T-helper 1 cell treated with Interleukin-12 subunit alpha and Interleukin-12 subunit beta and Interleukin-4 antibody, amounts not matched to agents 30 μg/mL and 1 μg/mL, for 36 hours (primary cell): Measurements from ENCODE around the gene NMUR1.
"Not testable (repeated sequence)": the region's sequence is repeated elsewhere in the genome, so short reads cannot be mapped to it uniquely, and the experiment has no call there.

Experiments used
- H3K27ac Mint-ChIP-seq: one replicate; pipeline ENCODE4 v1.8.0; 2021; ENCODE audit warnings: mild to moderate bottlenecking, mixed read lengths
- H3K27me3 Mint-ChIP-seq: one replicate; pipeline ENCODE4 v1.8.0; 2021; ENCODE audit warnings: low read depth, mixed read lengths
- H3K36me3 Mint-ChIP-seq: one replicate; pipeline ENCODE4 v1.8.0; 2021; ENCODE audit warnings: low read depth, mixed read lengths
- H3K4me1 Mint-ChIP-seq: one replicate; pipeline ENCODE4 v1.8.0; 2021; ENCODE audit warnings: low read depth, mixed read lengths
- H3K4me3 Mint-ChIP-seq: one replicate; pipeline ENCODE4 v1.8.0; 2021; ENCODE audit warnings: mild to moderate bottlenecking, moderate library complexity, mixed read lengths
- H3K9me3 Mint-ChIP-seq: one replicate; pipeline ENCODE4 v1.8.0; 2021; ENCODE audit warnings: mixed read lengths

The NMUR1 gene

GRCh38 chr2:231563378-231563961 lies 33.2 kb upstream of the NMUR1 start:
- peaks cover 4% of the 10 kb centered on the region for H3K4me1 Mint-ChIP-seq
- H3K27me3 Mint-ChIP-seq, result peaks cover 7% of the 10 kb centered on the region
- no peaks in the 10 kb centered on the region for H3K36me3 Mint-ChIP-seq
- no peaks in the 10 kb centered on the region for H3K9me3 Mint-ChIP-seq
- H3K4me3 Mint-ChIP-seq, result no peak overlapping the region
- no peak overlapping the region for H3K27ac Mint-ChIP-seq

GRCh38 chr2:231557571-231558217 lies 27.4 kb upstream of the NMUR1 start:
- H3K27me3 Mint-ChIP-seq, result peaks cover 6% of the 10 kb centered on the region
- H3K9me3 Mint-ChIP-seq, result peaks cover 11% of the 10 kb centered on the region
- H3K4me1 Mint-ChIP-seq, result peaks cover 30% of the 10 kb centered on the region
- H3K4me3 Mint-ChIP-seq, result no peak overlapping the region
- peaks cover 14% of the 10 kb centered on the region for H3K36me3 Mint-ChIP-seq
- peak overlapping the region; percentile 31 for H3K27ac Mint-ChIP-seq

- Mint-ChIP-seq H3K4me3 (no peak overlapping the region), H3K36me3 (peaks cover 14% of the 10 kb centered on the region), H3K9me3 (peaks cover 13% of the 10 kb centered on the region), H3K27me3 (peaks cover 6% of the 10 kb centered on the region), H3K27ac (no peak overlapping the region), H3K4me1 (peaks cover 30% of the 10 kb centered on the region)
Observed at GRCh38 chr2:231556981-231557380, 26.7 kb upstream of the NMUR1 start.

GRCh38 chr2:231556496-231556895 lies 26.3 kb upstream of the NMUR1 start:
- not testable (repeated sequence) for H3K4me3 Mint-ChIP-seq, H3K27ac Mint-ChIP-seq, H3K27me3 Mint-ChIP-seq
- H3K4me1 Mint-ChIP-seq, result peaks cover 30% of the 10 kb centered on the region
- peaks cover 14% of the 10 kb centered on the region for H3K36me3 Mint-ChIP-seq
- peaks cover 13% of the 10 kb centered on the region for H3K9me3 Mint-ChIP-seq

- Mint-ChIP-seq H3K9me3 (peaks cover 13% of the 10 kb centered on the region), H3K4me1 (peaks cover 31% of the 10 kb centered on the region), H3K27me3 (peaks cover 6% of the 10 kb centered on the region), H3K36me3 (peaks cover 16% of the 10 kb centered on the region), H3K4me3 (peak overlapping the region; percentile 75), H3K27ac (peak overlapping the region; percentile 55)
Observed at GRCh38 chr2:231554748-231555545, 24.7 kb upstream of the NMUR1 start.

DNA sequence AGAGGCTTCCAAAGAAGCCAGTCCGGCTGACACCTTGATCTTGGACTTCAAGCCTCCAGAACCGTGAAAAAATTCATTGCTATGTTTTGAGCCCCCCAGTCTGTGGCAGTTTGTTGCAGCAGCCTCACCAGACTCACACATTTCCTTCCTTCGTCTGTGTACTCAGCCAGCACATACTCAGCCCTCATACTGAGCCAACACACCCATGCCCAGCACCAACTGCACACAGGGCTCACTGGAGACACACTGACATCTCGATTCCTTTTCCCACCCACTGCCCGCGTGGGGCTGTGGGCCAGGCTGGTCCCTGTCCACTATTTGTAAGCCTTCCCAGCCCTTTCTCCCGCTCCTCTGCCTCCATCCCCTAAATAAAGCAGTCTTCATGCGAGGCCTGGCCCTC lies 24.1 kb upstream of the NMUR1 start:
- H3K27me3 Mint-ChIP-seq, result peaks cover 6% of the 10 kb centered on the region
- peak overlapping the region; percentile 55 for H3K27ac Mint-ChIP-seq
- peak overlapping the region; percentile 75 for H3K4me3 Mint-ChIP-seq
- peaks cover 36% of the 10 kb centered on the region for H3K4me1 Mint-ChIP-seq
- H3K36me3 Mint-ChIP-seq, result peaks cover 20% of the 10 kb centered on the region
- peaks cover 13% of the 10 kb centered on the region for H3K9me3 Mint-ChIP-seq

DNA sequence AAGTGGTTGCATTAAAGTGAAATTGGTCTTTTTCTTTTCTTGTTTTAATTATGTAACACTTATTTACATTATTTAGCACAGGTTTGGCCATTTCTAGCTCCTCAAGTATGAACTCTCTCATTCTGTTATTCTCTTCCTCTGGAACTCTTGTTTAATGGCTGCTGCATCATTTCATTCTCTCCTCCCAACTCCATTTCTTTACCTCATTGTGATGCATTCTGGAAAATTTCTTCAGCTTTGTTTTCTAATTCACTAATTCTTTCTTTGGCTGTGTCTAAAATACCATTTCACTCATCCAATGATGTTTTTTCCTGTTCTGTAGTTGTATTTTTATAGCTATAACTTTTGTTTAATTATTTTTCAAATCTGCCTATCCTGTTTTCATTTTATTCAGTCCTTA lies 22.5 kb upstream of the NMUR1 start:
- peaks cover 13% of the 10 kb centered on the region for H3K9me3 Mint-ChIP-seq
- H3K36me3 Mint-ChIP-seq, result peaks cover 24% of the 10 kb centered on the region
- H3K4me3 Mint-ChIP-seq, result no peak overlapping the region
- peaks cover 41% of the 10 kb centered on the region for H3K4me1 Mint-ChIP-seq
- no peak overlapping the region for H3K27ac Mint-ChIP-seq
- H3K27me3 Mint-ChIP-seq, result peaks cover 3% of the 10 kb centered on the region

- Mint-ChIP-seq H3K27ac (peak overlapping the region; percentile 33), H3K4me1 (peaks cover 38% of the 10 kb centered on the region), H3K36me3 (peaks cover 28% of the 10 kb centered on the region), H3K9me3 (peaks cover 16% of the 10 kb centered on the region), H3K4me3 (no peak overlapping the region), H3K27me3 (peaks cover 3% of the 10 kb centered on the region)
Observed at GRCh38 chr2:231549446-231550239, 19.4 kb upstream of the NMUR1 start.

DNA sequence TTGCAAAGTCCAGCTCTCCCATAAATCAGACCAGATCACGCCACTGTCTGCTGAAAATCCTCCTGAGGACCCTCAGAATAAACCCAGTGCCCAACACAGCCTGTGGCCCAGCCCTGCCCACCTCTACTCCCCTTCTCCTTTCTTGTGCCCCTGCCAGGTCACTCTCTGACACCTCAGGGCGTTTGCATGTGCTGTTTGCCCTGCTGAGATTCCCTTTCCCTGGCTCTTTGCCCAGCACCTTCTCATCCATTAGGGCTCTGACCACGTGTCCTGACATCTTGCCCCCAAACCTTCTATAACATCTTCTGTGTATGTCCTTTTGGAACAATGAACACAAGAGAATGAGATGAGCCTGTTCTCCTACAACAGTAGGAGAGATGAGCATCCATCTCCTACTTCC lies 18.5 kb upstream of the NMUR1 start:
- Mint-ChIP-seq H3K36me3 (peaks cover 26% of the 10 kb centered on the region), H3K27ac (peak overlapping the region; percentile 64), H3K9me3 (peaks cover 15% of the 10 kb centered on the region), H3K4me3 (no peak overlapping the region), H3K27me3 (peaks cover 3% of the 10 kb centered on the region), H3K4me1 (peaks cover 30% of the 10 kb centered on the region)

- peaks cover 32% of the 10 kb centered on the region for H3K4me1 Mint-ChIP-seq
- H3K27me3 Mint-ChIP-seq, result peaks cover 3% of the 10 kb centered on the region
- no peak overlapping the region for H3K4me3 Mint-ChIP-seq
- peaks cover 25% of the 10 kb centered on the region for H3K36me3 Mint-ChIP-seq
- peaks cover 14% of the 10 kb centered on the region for H3K9me3 Mint-ChIP-seq
- H3K27ac Mint-ChIP-seq, result no peak overlapping the region
Observed at GRCh38 chr2:231547315-231548110, 17.3 kb upstream of the NMUR1 start.

- Mint-ChIP-seq H3K27ac (peak overlapping the region; percentile 95), H3K27me3 (peaks cover 3% of the 10 kb centered on the region), H3K36me3 (peaks cover 35% of the 10 kb centered on the region), H3K4me3 (peak overlapping the region; percentile 81), H3K4me1 (peaks cover 38% of the 10 kb centered on the region), H3K9me3 (peaks cover 22% of the 10 kb centered on the region)
Observed at GRCh38 chr2:231546014-231546715, 15.9 kb upstream of the NMUR1 start.

- Mint-ChIP-seq H3K27me3 (peaks cover 3% of the 10 kb centered on the region), H3K36me3 (peaks cover 35% of the 10 kb centered on the region), H3K4me3 (peak overlapping the region; percentile 81), H3K9me3 (peaks cover 22% of the 10 kb centered on the region), H3K27ac (peak overlapping the region; percentile 95), H3K4me1 (peaks cover 38% of the 10 kb centered on the region)
Observed at GRCh38 chr2:231545105-231545902, 15.1 kb upstream of the NMUR1 start.

DNA sequence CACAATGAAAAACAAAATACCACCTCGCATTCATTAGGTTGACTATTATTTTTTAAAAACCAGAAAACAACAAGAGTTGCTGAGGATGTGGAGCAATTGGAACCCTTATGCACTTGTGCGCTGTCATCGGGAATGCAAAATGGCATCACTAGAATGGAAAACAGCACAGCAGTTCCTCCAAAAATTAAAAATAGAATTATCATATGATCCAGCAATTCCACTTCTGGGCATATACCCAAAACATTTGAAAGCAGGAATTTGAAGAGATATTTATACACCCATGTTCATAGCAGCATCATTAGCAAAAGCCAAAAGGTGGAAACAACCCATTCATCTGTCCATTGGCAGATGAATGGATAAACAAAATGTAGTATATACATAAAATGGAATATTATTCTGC lies 11.9 kb upstream of the NMUR1 start:
- H3K27me3 Mint-ChIP-seq, result peaks cover 9% of the 10 kb centered on the region
- peaks cover 33% of the 10 kb centered on the region for H3K4me1 Mint-ChIP-seq
- peaks cover 26% of the 10 kb centered on the region for H3K36me3 Mint-ChIP-seq
- no peak overlapping the region for H3K27ac Mint-ChIP-seq
- H3K9me3 Mint-ChIP-seq, result peaks cover 22% of the 10 kb centered on the region
- H3K4me3 Mint-ChIP-seq, result no peak overlapping the region
